Measurements from ENCODE around the gene TPCN2.

TPCN2 gene

DNA sequence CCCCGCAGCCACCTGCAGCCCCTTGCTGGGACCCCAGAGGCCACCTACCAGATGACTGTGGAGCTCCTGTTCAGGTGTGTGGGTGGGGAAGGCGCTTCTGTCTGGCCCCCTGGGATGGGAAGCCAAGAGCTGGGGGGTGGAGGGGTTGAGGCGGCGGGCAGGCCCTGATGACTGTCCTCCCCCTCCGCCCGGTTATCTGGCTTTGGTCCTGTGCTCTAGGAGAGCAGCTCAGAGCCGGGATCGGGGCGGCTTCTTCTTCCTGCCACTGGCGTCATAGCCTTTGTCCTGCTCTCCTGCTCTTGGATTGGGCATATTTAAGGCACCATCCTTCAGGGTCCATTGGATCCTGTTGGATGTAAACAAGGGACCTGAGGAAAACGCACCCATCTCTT lies 38.4 kb downstream of the TPCN2 start:
- DNase-seq (ENCODE audit: extremely low read depth, low read depth): no peak
- TF ChIP-seq, protein P1, sequence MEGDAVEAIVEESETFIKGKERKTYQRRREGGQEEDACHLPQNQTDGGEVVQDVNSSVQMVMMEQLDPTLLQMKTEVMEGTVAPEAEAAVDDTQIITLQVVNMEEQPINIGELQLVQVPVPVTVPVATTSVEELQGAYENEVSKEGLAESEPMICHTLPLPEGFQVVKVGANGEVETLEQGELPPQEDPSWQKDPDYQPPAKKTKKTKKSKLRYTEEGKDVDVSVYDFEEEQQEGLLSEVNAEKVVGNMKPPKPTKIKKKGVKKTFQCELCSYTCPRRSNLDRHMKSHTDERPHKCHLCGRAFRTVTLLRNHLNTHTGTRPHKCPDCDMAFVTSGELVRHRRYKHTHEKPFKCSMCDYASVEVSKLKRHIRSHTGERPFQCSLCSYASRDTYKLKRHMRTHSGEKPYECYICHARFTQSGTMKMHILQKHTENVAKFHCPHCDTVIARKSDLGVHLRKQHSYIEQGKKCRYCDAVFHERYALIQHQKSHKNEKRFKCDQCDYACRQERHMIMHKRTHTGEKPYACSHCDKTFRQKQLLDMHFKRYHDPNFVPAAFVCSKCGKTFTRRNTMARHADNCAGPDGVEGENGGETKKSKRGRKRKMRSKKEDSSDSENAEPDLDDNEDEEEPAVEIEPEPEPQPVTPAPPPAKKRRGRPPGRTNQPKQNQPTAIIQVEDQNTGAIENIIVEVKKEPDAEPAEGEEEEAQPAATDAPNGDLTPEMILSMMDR (IDR thresholded peaks at IDR 0.05; ENCODE audit: low read depth, low read length): no peak

DNA sequence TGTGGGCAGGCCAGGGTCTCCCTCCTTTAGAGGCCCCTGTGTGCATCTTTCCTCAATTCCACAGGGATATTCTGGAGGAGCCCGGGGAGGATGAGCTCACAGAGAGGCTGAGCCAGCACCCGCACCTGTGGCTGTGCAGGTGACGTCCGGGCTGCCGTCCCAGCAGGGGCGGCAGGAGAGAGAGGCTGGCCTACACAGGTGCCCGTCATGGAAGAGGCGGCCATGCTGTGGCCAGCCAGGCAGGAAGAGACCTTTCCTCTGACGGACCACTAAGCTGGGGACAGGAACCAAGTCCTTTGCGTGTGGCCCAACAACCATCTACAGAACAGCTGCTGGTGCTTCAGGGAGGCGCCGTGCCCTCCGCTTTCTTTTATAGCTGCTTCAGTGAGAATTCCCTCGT lies 39.1 kb downstream of the TPCN2 start:
- DNase-seq (ENCODE audit: extremely low read depth, low read depth): no peak
- TF ChIP-seq, protein P1 (IDR thresholded peaks at IDR 0.05; ENCODE audit: low read depth, low read length): no peak

DNA sequence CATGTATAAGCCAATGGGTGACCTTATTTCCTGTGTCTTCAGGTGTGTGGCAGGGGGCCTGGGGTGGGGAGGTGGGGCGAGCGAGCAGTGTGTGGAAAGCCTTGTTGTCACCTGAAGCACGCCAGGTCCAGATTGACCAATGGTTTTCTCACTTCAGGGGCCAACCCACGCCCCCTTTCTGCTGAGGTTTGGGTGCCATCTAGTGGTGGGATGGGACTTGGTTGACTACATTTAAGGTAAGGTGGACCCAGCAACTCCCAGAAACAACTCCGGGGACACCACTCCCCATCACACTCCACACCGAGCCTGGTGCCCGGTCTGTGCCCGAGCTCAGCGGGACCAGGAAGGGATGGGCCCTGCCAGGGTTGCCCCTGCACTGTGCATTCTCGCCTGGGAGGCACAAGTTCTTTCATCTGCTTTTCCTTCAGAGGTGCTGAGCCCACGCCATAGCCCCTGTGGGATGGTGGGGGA lies 40.0 kb downstream of the TPCN2 start:
- TF ChIP-seq, protein P1 (IDR thresholded peaks at IDR 0.05; ENCODE audit: low read depth, low read length): peak; percentile 81
- peak; percentile 37 for DNase-seq (ENCODE audit: extremely low read depth, low read depth)

DNA sequence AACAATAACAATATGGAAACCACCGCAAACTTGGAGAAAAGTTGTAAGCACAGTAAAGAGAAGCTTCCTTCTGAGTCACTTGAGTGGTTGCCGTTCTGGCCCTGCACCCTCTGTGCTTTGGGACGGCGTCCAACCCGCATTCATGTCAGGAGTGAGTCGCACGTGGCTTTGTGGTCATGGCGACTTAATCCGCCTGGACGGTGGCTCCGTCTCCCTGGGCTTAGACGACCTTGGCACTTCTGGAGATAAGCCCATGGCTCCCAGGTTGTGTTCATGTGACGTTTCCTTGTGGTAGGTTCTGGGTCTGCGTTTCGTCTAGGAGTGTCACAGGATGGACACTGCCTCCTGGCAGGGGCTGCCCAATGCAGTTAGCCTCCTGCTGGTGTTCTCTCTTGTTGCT lies 40.5 kb downstream of the TPCN2 start:
- TF ChIP-seq, protein P1 (IDR thresholded peaks at IDR 0.05; ENCODE audit: low read depth, low read length): no peak
- peak; percentile 31 for DNase-seq (ENCODE audit: extremely low read depth, low read depth)

DNA sequence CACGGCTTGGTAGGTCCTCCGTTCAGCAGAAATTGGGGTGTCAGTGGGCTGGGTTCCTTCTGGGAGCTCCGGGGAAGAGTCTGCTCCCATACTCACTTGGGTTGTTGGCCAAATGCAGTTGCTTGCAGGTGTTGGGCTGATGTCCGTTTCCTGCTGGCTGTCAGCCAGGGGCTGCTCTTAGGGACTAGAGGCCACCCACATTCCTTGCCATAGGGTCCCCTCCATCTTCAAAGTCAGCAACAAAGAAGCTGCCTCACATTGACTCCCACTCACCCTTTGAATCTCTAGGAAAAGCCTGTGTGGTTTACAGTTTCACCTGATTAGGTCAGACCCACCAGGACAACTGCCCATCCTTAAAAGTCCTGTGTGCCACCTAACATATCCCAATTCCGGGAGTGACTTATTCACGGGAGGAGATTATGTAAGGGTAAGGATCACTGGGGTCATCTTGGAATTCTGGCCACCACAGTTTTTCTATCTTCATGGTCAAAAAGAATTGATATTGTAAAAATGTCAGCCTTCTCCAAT lies 43.0 kb downstream of the TPCN2 start:
- DNase-seq (ENCODE audit: extremely low read depth, low read depth): no peak
- TF ChIP-seq, protein P1 (IDR thresholded peaks at IDR 0.05; ENCODE audit: low read depth, low read length): no peak

DNA sequence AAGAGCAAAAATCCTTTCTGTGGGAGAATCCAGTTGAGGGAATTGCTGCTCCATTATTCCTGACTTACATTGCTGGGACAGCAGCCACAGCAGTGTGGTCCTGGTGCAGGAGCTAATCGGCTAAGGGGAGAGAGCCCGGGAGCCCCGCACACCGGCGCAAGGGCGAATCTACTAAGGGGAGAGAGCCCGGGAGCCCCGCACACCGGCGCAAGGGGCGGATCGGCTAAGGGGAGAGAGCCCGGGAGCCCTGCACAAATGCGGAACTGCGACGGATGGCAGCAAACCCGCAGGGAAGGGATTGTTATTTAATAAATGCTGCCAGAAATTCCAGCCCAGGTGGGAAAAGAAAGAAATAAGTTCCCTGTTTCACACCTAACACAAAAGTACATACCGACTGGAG lies 43.5 kb downstream of the TPCN2 start:
- TF ChIP-seq, protein P1 (IDR thresholded peaks at IDR 0.05; ENCODE audit: low read depth, low read length): no peak
- DNase-seq (ENCODE audit: extremely low read depth, low read depth): no peak

DNA sequence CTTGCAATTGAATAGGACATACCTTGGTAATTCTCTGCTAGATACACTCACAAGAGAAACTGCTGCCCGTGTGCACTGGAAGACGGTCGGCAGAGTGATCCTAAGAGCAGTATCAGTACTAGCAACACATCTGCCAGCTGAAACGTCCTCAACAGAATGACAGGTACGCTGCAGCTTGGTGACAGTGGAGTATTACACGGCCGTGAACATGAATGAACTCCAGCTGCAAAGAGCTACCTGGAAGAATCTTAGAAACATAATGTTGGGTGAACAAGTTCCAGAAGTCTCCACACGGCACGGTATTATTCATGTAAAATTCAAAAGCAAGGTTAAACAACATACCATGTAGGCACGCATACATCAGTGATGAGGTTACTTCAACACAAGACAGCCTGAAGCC lies 44.4 kb downstream of the TPCN2 start:
- no peak for DNase-seq (ENCODE audit: extremely low read depth, low read depth)
- TF ChIP-seq, protein P1 (IDR thresholded peaks at IDR 0.05; ENCODE audit: low read depth, low read length): no peak

Data from AG09319 (cell line).